Measurements from ENCODE around the gene USH1C.

GRCh38 chr11:17524221-17524620 is 20.0 kb downstream of the USH1C start:
- TF ChIP-seq EZH2 (IDR thresholded peaks at IDR 0.05) (no peak), FOXP2 (optimal IDR thresholded peaks at IDR 0.05; ENCODE audit: control extremely low read depth, extremely low read length, insufficient read depth) (no peak)
